K562 (cell line): ENCODE data around the gene SLC1A7. TPM values are rescaled to one million over a fixed set of nuclear protein-coding genes. Genes with fewer than 3 reads are reported as not detected.

ENCODE experiments used
- ATAC-seq: fragments of 200-7000 bp; cut with Tn5 transposase; 3 replicates; pipeline ENCODE4 v1.9.1; 2020; ENCODE audit warnings: moderate library complexity
- BruUV-seq: library from RNA; stranded (reverse); fragments of 400-500 nt; replicated peaks from 2 replicates; lab custom pipeline; 2021; lab: Mats Ljungman, UMichigan
- CTCF ChIA-PET: fragments of 300-600 bp; formaldehyde crosslinking; extraction: SDS; loops from one replicate; lab custom pipeline; 2021; ENCODE audit warnings: low intra/inter-chr PET ratio; lab: Yijun Ruan, JAX
- POLR2A ChIA-PET: fragments of 300-600, 350-650 bp; sonication (Branson Sonifier 250); formaldehyde crosslinking; extraction: SDS; loops from one replicate; lab custom pipeline; 2021; ENCODE audit warnings: antibody characterized with exemption, inconsistent platforms; lab: Yijun Ruan, JAX
- DNase-seq, 4 experiments: peaks; one replicate each; pipeline versions ENCODE4 v3.0.0 to v3.0.0-alpha.2; 2011 to 2018; ENCODE audit warnings: low spot score in 3 of 4, mixed read lengths in 3 of 4; ENCODE audit errors: extremely low read depth in 1 of 4
- FAIRE-seq: peaks from 2 replicates; lab custom pipeline; 2011; peaks lifted over from hg19 to GRCh38; lab: Jason Lieb, UNC
- H2AFZ ChIP-seq: 2 replicates; pipeline ENCODE4 v1.6.0; 2011; ENCODE audit warnings: low read depth, low read length, control low read depth, inconsistent platforms
- H3K27ac ChIP-seq: fragments of 200-600 bp; 3 replicates; pipeline ENCODE4 v1.8.0; 2011; ENCODE audit warnings: low read depth, mild to moderate bottlenecking, control low read depth, inconsistent platforms, low read length, moderate library complexity, mixed read lengths; ENCODE audit errors: extremely low read depth
- H3K27me3 ChIP-seq, 2 experiments: fragments of 300-600 bp in 1 of 2; 2 replicates in 1 of 2; 3 replicates in 1 of 2; pipeline versions ENCODE4 v1.6.0 to v1.8.0; 2011; ENCODE audit warnings: inconsistent platforms in 2 of 2, low read length in 2 of 2, mild to moderate bottlenecking in 1 of 2, mixed read lengths in 1 of 2, moderate library complexity in 1 of 2; ENCODE audit not compliant: control insufficient read depth in 2 of 2, insufficient read depth in 2 of 2
- H3K36me3 ChIP-seq: fragments of 300-600 bp; 3 replicates; pipeline ENCODE4 v1.8.0; 2011; ENCODE audit warnings: mild to moderate bottlenecking, low read length, inconsistent platforms; ENCODE audit not compliant: control insufficient read depth, insufficient read depth
- H3K4me1 ChIP-seq, 2 experiments: fragments of 200-600 bp in 1 of 2; replicated peaks in 1 of 2; 2 replicates in 1 of 2; 3 replicates in 1 of 2; pipeline versions ENCODE4 v1.5.1 to v1.8.0; 2011; ENCODE audit warnings: inconsistent platforms in 2 of 2, low read length in 2 of 2, mild to moderate bottlenecking in 1 of 2, mixed read lengths in 1 of 2, moderate library complexity in 1 of 2; ENCODE audit not compliant: control insufficient read depth in 2 of 2, insufficient read depth in 2 of 2
- H3K4me2 ChIP-seq: 2 replicates; pipeline ENCODE4 v1.6.1; 2011; ENCODE audit warnings: low read length, control low read depth, inconsistent platforms, mixed read lengths; ENCODE audit not compliant: insufficient read depth
- H3K4me3 ChIP-seq: fragments of 200-600 bp; sonication (generic), shearing (Covaris generic); 2 replicates; pipeline ENCODE4 v1.5.1; 2016; ENCODE audit warnings: control low read depth, inconsistent platforms
- H3K79me2 ChIP-seq: fragments of 200-600 bp; 3 replicates; pipeline ENCODE4 v1.8.0; 2011; ENCODE audit warnings: low read length, inconsistent platforms; ENCODE audit not compliant: control insufficient read depth, insufficient read depth
- H3K9ac ChIP-seq, 2 experiments: 2 replicates each; pipeline versions ENCODE4 v1.6.0 to v1.6.1; 2011; ENCODE audit warnings: low read depth in 2 of 2, low read length in 2 of 2, control low read depth in 1 of 2, inconsistent platforms in 1 of 2, mild to moderate bottlenecking in 1 of 2, mixed read lengths in 1 of 2; ENCODE audit not compliant: insufficient read depth in 1 of 2
- H3K9me1 ChIP-seq: one replicate; pipeline ENCODE4 v1.6.0; 2011; ENCODE audit warnings: inconsistent platforms, mild to moderate bottlenecking, low read length, moderate library complexity; ENCODE audit not compliant: control insufficient read depth, insufficient read depth
- H3K9me3 ChIP-seq: replicated peaks from 2 replicates; pipeline ENCODE4 v1.5.1; 2011; ENCODE audit warnings: low read depth, low read length, inconsistent platforms; ENCODE audit not compliant: control insufficient read depth, insufficient read depth
- H4K20me1 ChIP-seq: replicated peaks from 2 replicates; pipeline ENCODE4 v1.6.1; 2011; ENCODE audit warnings: low read length, inconsistent platforms, mixed read lengths; ENCODE audit not compliant: control insufficient read depth, insufficient read depth
- CHD4 ChIP-seq: fragments of 200-600 bp; sonication (generic); IDR thresholded peaks from 3 replicates; pipeline ENCODE4 v1.6.1; 2012; ENCODE audit warnings: low read depth, mild to moderate bottlenecking, mixed read lengths, low read length, inconsistent platforms; ENCODE audit not compliant: insufficient read depth, insufficient replicate concordance, poor library complexity, severe bottlenecking
- GTF3C2 ChIP-seq: IDR thresholded peaks from 3 replicates; pipeline ENCODE4 v1.6.1; 2011; ENCODE audit warnings: borderline replicate concordance, mild to moderate bottlenecking, moderate library complexity; ENCODE audit not compliant: insufficient read length; ENCODE audit errors: extremely low read depth
- MAFG ChIP-seq: fragments of 450-650 bp; conservative IDR thresholded peaks from 2 replicates; pipeline ENCODE4 v1.6.1; 2016; ENCODE audit warnings: missing genetic modification characterization, missing compliant biosample characterization
- MAFK ChIP-seq: IDR thresholded peaks from 2 replicates; pipeline ENCODE4 v1.6.1; 2011; ENCODE audit warnings: low read length, improper control_type of control experiment
- MCM3 ChIP-seq: fragments of 450-650 bp; IDR thresholded peaks from 2 replicates; pipeline ENCODE4 v1.6.1; 2016
- SMAD4 ChIP-seq: fragments of 250-450 bp; sonication (Bioruptor Pico); conservative IDR thresholded peaks from 2 replicates; pipeline ENCODE4 v1.8.0; 2021; ENCODE audit warnings: inconsistent platforms, mild to moderate bottlenecking, moderate library complexity
- ZBTB26 ChIP-seq: fragments of 450-650 bp; formaldehyde crosslinking; IDR thresholded peaks from 2 replicates; pipeline ENCODE4 v1.4.0; 2022; ENCODE audit warnings: missing genetic modification characterization
- ZNF174 ChIP-seq: fragments of 250-450 bp; sonication (Bioruptor Pico); IDR thresholded peaks from 2 replicates; pipeline ENCODE4 v1.4.0; 2020; ENCODE audit warnings: mild to moderate bottlenecking
- ZNF277 ChIP-seq: fragments of 250-450 bp; sonication (Bioruptor Pico); IDR thresholded peaks from 2 replicates; pipeline ENCODE4 v1.8.0; 2022; ENCODE audit warnings: inconsistent platforms, mild to moderate bottlenecking, moderate library complexity, borderline replicate concordance
- ZNF75A ChIP-seq: fragments of 450-650 bp; formaldehyde crosslinking; IDR thresholded peaks from 2 replicates; pipeline ENCODE4 v1.4.0; 2020; ENCODE audit warnings: mild to moderate bottlenecking
- WGBS: fragments of 100-300 bp; shearing (Covaris generic); methylation state at CpG from one replicate; pipeline ENCODE4 v1.1.6; 2016; ENCODE audit warnings: low coverage, mixed read lengths; ENCODE audit not compliant: insufficient coverage; ENCODE audit errors: missing lambda C conversion rate; 5-methylcytosine and 5-hydroxymethylcytosine counted together
- in situ Hi-C: fragments of 300-500 bp; cut with MboI; formaldehyde crosslinking; loops from 4 replicates; pipeline ENCODE4 v1.15.0; 2018; ENCODE audit warnings: inconsistent platforms, mixed read lengths
- intact Hi-C: fragments of 100-400 bp; cut with micrococcal nuclease; formaldehyde crosslinking; loops from 2 replicates; pipeline ENCODE4 v1.14.2; 2022
- polyA plus RNA-seq, 8 experiments: library from polyadenylated mRNA; depleted of rRNA in 4 of 8; stranded (reverse) in 5 of 8; unstranded in 3 of 8; fragments of >200 nt; fragmentation: Nextera tagmentation in 2 of 8; fragmentation: Illumina TruSeq in 1 of 8; extraction: Ambion mirVana in 2 of 8; extraction: Trizol in 1 of 8; gene quantifications; 2 replicates each; pipeline versions ENCODE4 v1.2.1 to v1.2.3, GENCODE V29; 2011 to 2014; ENCODE audit warnings: inconsistent platforms in 1 of 8, missing spikeins in 1 of 8
- total RNA-seq, 7 experiments: library from RNA; depleted of rRNA in 6 of 7; stranded (reverse); fragments of >200 nt in 6 of 7; fragmentation: Illumina TruSeq in 2 of 7; extraction: Trizol in 2 of 7; gene quantifications; 2 replicates each; pipeline versions ENCODE4 v1.2.1 to v1.2.3, GENCODE V29; 2011 to 2021; ENCODE audit warnings: low replicate concordance in 1 of 7
- TF ChIP-seq, protein P1 (sequence below), 2 experiments: fragments of 450-650 bp; conservative IDR thresholded peaks; 2 replicates each; pipeline ENCODE4 v1.6.1; 2017; ENCODE audit warnings: mild to moderate bottlenecking in 2 of 2, moderate library complexity in 2 of 2

Gene SLC1A7
- total and polyA plus RNA-seq, 9 of the 15 experiments (the other 6 are each of a cell fraction or from before 2014, with no cell fraction given), result 0.07 TPM; not detected in 8

DNA sequence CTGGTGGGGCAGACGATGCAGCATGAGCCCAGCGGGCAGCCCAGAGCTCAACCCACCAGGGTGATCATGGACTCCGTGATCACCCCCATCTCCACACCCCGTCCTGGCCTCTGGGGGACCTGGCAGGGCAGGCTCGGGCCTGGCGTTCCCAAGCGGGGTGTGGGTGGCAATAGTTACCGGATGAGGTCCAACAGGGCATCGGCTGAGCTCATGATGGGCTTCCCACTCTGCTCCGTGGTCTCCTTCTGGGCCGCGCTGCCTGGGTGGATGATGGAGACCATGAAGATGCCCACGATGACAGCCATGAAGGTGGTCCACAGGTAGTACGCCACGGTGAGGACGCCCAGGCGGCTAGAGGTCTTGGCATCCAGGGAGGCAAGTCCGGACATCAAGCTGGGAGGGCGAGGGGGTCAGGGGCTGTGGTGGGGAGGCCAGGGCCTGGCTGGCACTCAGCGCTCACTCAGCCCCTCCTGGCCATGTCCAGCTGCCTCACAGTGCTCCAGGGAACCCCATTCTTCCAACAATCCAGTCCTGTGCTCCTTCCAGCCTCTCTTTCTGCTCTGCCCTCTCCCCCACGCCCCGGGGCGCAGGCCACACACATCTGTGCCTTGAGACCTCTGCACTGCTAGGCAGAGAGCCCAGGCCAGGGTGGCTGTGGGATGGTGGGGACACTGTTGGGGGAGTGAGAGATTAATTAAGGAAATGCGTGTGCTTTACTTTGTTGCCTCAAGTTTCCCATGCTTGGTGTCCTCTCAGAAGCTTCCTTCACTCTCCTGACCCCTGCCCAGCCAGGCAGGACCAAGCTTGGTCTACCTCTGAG, 27.6 kb downstream of the SLC1A7 start:
- ChIA-PET POLR2A (interaction anchor here (0.7 kb wide), 1 partner anchor 30 kb away, joined by 3 read pairs; no protein-coding TSS in a partner anchor), CTCF (no interaction called here)
- intact Hi-C loops (no loop called here), in situ Hi-C loops (no loop called here)
- no peak for ATAC-seq
- Histone ChIP-seq H3K79me2 (no peaks in the 10 kb centered on the region), H3K4me2 (no peak overlapping the region), H4K20me1 (peaks cover 10% of the 10 kb centered on the region), H3K9me3 (0 out of 2 replicates have a peak, but pooled peaks cover 4% of the 10 kb centered on the region), H2AFZ (no peak overlapping the region), H3K4me3 (no peak overlapping the region), H3K4me1 (peaks cover 0 to 25% of the 10 kb centered on the region in 2 experiments; a peak in 2 of 5 replicates), H3K9ac (no peak overlapping the region; a peak in 1 of 4 replicates), H3K9me1 (no peaks in the 10 kb centered on the region), H3K27me3 (peaks cover 13 to 74% of the 10 kb centered on the region in 2 experiments; a peak in 4 of 5 replicates), H3K27ac (no peak overlapping the region), H3K36me3 (no peaks in the 10 kb centered on the region)
- DNase-seq, result no peak
- 10% methylated on average over 23 of the region's 24 CpGs for WGBS
- FAIRE-seq, result no peak
- no TSS peak for BruUV-seq
- TF ChIP-seq GTF3C2 (no peak), MCM3 (no peak), MAFK (no peak), ZNF277 (no peak), ZNF174 (no peak), ZBTB26 (CRISPR knock-in tag) (no peak), ZNF75A (no peak), SMAD4 (CRISPR knock-in tag) (no peak), MAFG (tag) (no peak), CHD4 (no peak)
- TF ChIP-seq, protein P1, sequence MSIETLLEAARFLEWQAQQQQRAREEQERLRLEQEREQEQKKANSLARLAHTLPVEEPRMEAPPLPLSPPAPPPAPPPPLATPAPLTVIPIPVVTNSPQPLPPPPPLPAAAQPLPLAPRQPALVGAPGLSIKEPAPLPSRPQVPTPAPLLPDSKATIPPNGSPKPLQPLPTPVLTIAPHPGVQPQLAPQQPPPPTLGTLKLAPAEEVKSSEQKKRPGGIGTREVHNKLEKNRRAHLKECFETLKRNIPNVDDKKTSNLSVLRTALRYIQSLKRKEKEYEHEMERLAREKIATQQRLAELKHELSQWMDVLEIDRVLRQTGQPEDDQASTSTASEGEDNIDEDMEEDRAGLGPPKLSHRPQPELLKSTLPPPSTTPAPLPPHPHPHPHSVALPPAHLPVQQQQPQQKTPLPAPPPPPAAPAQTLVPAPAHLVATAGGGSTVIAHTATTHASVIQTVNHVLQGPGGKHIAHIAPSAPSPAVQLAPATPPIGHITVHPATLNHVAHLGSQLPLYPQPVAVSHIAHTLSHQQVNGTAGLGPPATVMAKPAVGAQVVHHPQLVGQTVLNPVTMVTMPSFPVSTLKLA (conservative IDR thresholded peaks at IDR 0.05), result no peak
